Fibroblast of lung (primary cell): ENCODE data around the gene NOB1. TPM values are rescaled to one million over a fixed set of nuclear protein-coding genes. Genes with fewer than 3 reads are reported as not detected.
"Not testable (repeated sequence)": the region's sequence is repeated elsewhere in the genome, so short reads cannot be mapped to it uniquely, and the experiment has no call there.

ENCODE experiments used
- DNase-seq, 2 donors: peaks; one replicate each; pipeline versions ENCODE4 v3.0.0 to v3.0.0-alpha.2; 2010; ENCODE audit warnings: low read depth in 2 of 2
- H2AFZ ChIP-seq: 2 replicates; pipeline ENCODE4 v1.5.1; 2012; ENCODE audit warnings: low read length, control low read depth, inconsistent platforms
- H3K27ac ChIP-seq: 2 replicates; pipeline ENCODE4 v1.5.1; 2011; ENCODE audit warnings: low read length, control low read depth; ENCODE audit not compliant: insufficient read depth
- H3K27me3 ChIP-seq: 2 replicates; pipeline ENCODE4 v1.5.1; 2011; ENCODE audit warnings: mild to moderate bottlenecking, low read length; ENCODE audit not compliant: control insufficient read depth, insufficient read depth
- H3K36me3 ChIP-seq: 2 replicates; pipeline ENCODE4 v1.5.1; 2011; ENCODE audit warnings: low read length; ENCODE audit not compliant: control insufficient read depth, insufficient read depth
- H3K4me1 ChIP-seq: 2 replicates; pipeline ENCODE4 v1.5.1; 2011; ENCODE audit warnings: low read length; ENCODE audit not compliant: control insufficient read depth, insufficient read depth; ENCODE audit errors: extremely low read depth
- H3K4me2 ChIP-seq: 2 replicates; pipeline ENCODE4 v1.5.1; 2011; ENCODE audit warnings: low read length, control low read depth; ENCODE audit not compliant: insufficient read depth; ENCODE audit errors: extremely low read depth
- H3K4me3 ChIP-seq, 4 experiments: fragments of 200-600 bp in 1 of 4; sonication (generic) in 1 of 4; replicated peaks in 1 of 4; 2 replicates each; pipeline ENCODE4 v1.5.1; 2011 to 2016; ENCODE audit warnings: low read length in 4 of 4, low read depth in 3 of 4, mild to moderate bottlenecking in 3 of 4, control low read depth in 2 of 4, inconsistent platforms in 1 of 4, mixed read lengths in 1 of 4; ENCODE audit not compliant: insufficient read depth in 1 of 4; ENCODE audit errors: control extremely low read depth in 1 of 4
- H3K79me2 ChIP-seq: 2 replicates; pipeline ENCODE4 v1.5.1; 2012; ENCODE audit warnings: mild to moderate bottlenecking, low read length, inconsistent platforms; ENCODE audit not compliant: control insufficient read depth, insufficient read depth
- H3K9ac ChIP-seq: 2 replicates; pipeline ENCODE4 v1.5.1; 2011; ENCODE audit warnings: mild to moderate bottlenecking, low read length, control low read depth; ENCODE audit not compliant: insufficient read depth
- H3K9me3 ChIP-seq: 2 replicates; pipeline ENCODE4 v1.5.1; 2012; ENCODE audit warnings: low read depth, low read length; ENCODE audit not compliant: control insufficient read depth, insufficient read depth
- H4K20me1 ChIP-seq: 2 replicates; pipeline ENCODE4 v1.5.1; 2011; ENCODE audit warnings: low read length; ENCODE audit not compliant: control insufficient read depth, insufficient read depth; ENCODE audit errors: extremely low read depth
- CTCF ChIP-seq, 2 donors: IDR thresholded peaks in 1 of 2; conservative IDR thresholded peaks in 1 of 2; 1 replicate in 1 of 2; 2 replicates in 1 of 2; pipeline ENCODE4 v1.5.1; 2011 to 2012; ENCODE audit warnings: low read length in 2 of 2, control low read depth in 1 of 2, inconsistent platforms in 1 of 2, low read depth in 1 of 2, mild to moderate bottlenecking in 1 of 2
- EZH2 ChIP-seq: IDR thresholded peaks from 2 replicates; pipeline ENCODE4 v1.5.1; 2012; ENCODE audit warnings: low read length, control low read depth, mild to moderate bottlenecking; ENCODE audit errors: missing control alignments
- polyA plus RNA-seq, 2 donors: library from polyadenylated mRNA; depleted of rRNA in 1 of 2; stranded (reverse) in 1 of 2; unstranded in 1 of 2; fragments of >200 nt; gene quantifications; 2 replicates each; pipeline ENCODE4 v1.2.1, GENCODE V29; 2011 to 2012; ENCODE audit warnings: missing spikeins in 1 of 2
- total RNA-seq: library from RNA; depleted of rRNA; stranded (reverse); fragments of >200 nt; gene quantifications from 2 replicates; pipeline ENCODE4 v1.2.1, GENCODE V29; 2014

Gene NOB1
- total and polyA plus RNA-seq, 2 donors (not counting 1 experiment from before 2014, with no cell fraction given): 25.1 to 45.0 TPM

- no peaks in the 10 kb centered on the region for H3K9me3 ChIP-seq
- H4K20me1 ChIP-seq: no peaks in the 10 kb centered on the region
- no peak overlapping the region for H2AFZ ChIP-seq
- H3K4me3 ChIP-seq: peak overlapping the region; percentile 71 to 95 (median 94)
- TF ChIP-seq EZH2: no peak
- TF ChIP-seq CTCF (conservative IDR thresholded peaks at IDR 0.05 in 1 of 2, IDR thresholded peaks at IDR 0.05 in 1 of 2; ENCODE audit: low read depth in 1 of 2, low read length in 2 of 2): no peak
- peaks cover 7% of the 10 kb centered on the region for H3K79me2 ChIP-seq
- no peak overlapping the region for H3K9ac ChIP-seq
- peaks cover 2% of the 10 kb centered on the region for H3K4me1 ChIP-seq
- DNase-seq: no peak
- H3K27me3 ChIP-seq: no peaks in the 10 kb centered on the region
- no peaks in the 10 kb centered on the region for H3K36me3 ChIP-seq
- H3K4me2 ChIP-seq: peak overlapping the region; percentile 88
- H3K27ac ChIP-seq: no peak overlapping the region
Observed at GRCh38 chr16:69763599-69763942, 8.8 kb upstream of the NOB1 start.

GRCh38 chr16:69762814-69763598, 8.3 kb upstream of the NOB1 start:
- DNase-seq: peak; percentile 40 to 47
- Histone ChIP-seq H3K4me3 (peak overlapping the region; percentile 71 to 95 (median 94)), H3K27ac (peak overlapping the region; percentile 80), H3K9me3 (no peaks in the 10 kb centered on the region), H3K4me2 (peak overlapping the region; percentile 88), H3K79me2 (peaks cover 7% of the 10 kb centered on the region), H2AFZ (peak overlapping the region; percentile 88), H3K9ac (peak overlapping the region; percentile 82), H3K4me1 (peaks cover 2% of the 10 kb centered on the region), H3K27me3 (no peaks in the 10 kb centered on the region), H4K20me1 (no peaks in the 10 kb centered on the region), H3K36me3 (no peaks in the 10 kb centered on the region)
- TF ChIP-seq EZH2: no peak
- TF ChIP-seq CTCF (conservative IDR thresholded peaks at IDR 0.05 in 1 of 2, IDR thresholded peaks at IDR 0.05 in 1 of 2; ENCODE audit: low read depth in 1 of 2, low read length in 2 of 2): no peak

- H3K36me3 ChIP-seq: no peaks in the 10 kb centered on the region
- peak within 1 kb of the TSS; percentile 88 for H3K4me2 ChIP-seq
- H3K79me2 ChIP-seq: peaks cover 7% of the 10 kb centered on the region
- TF ChIP-seq EZH2 (no peak), CTCF (conservative IDR thresholded peaks at IDR 0.05 in 1 of 2, IDR thresholded peaks at IDR 0.05 in 1 of 2; ENCODE audit: low read depth in 1 of 2, low read length in 2 of 2) (no peak)
- peak within 1 kb of the TSS; percentile 98 for H2AFZ ChIP-seq
- peak; percentile 56 to 61 for DNase-seq
- peak within 1 kb of the TSS; percentile 71 to 95 (median 94) for H3K4me3 ChIP-seq
- H3K9me3 ChIP-seq: no peaks in the 10 kb centered on the region
- peak within 1 kb of the TSS; percentile 82 for H3K9ac ChIP-seq
- H3K27ac ChIP-seq: peak within 1 kb of the TSS; percentile 80
- H4K20me1 ChIP-seq: no peaks in the 10 kb centered on the region
- H3K27me3 ChIP-seq: no peaks in the 10 kb centered on the region
- H3K4me1 ChIP-seq: peaks cover 2% of the 10 kb centered on the region
Observed at GRCh38 chr16:69761983-69762813, 7.5 kb upstream of the NOB1 start, which contains the start of gene WWP2. Gene WWP2, plus strand, starts transcription at chr16:69762332. Its CDS starts 24,679 bp downstream, at chr16:69787011.

GRCh38 chr16:69757375-69757774, 2.6 kb upstream of the NOB1 start:
- not testable (repeated sequence) for H3K4me2 ChIP-seq, H3K4me3 ChIP-seq, DNase-seq, H3K9ac ChIP-seq, H3K27me3 ChIP-seq, H3K4me1 ChIP-seq, H3K9me3 ChIP-seq, H3K27ac ChIP-seq, H3K36me3 ChIP-seq, H4K20me1 ChIP-seq, H2AFZ ChIP-seq
- H3K79me2 ChIP-seq: peaks cover 23% of the 10 kb centered on the region
